Gastrocnemius medialis (tissue), 4 donors: ENCODE results near the gene GNB1.

Experiments
- POLR2A ChIP-seq, 2 donors: fragments of 450-650 bp; IDR thresholded peaks; one replicate each; pipeline ENCODE4 v1.6.1; 2017; ENCODE audit warnings: antibody characterized with exemption in 2 of 2, mild to moderate bottlenecking in 2 of 2, moderate library complexity in 2 of 2
- TF ChIP-seq, protein P1 (sequence below), 5 experiments: fragments of 450-650 bp in 3 of 5; fragments of 200-600 bp in 2 of 5; sonication (generic) in 2 of 5; IDR thresholded peaks in 4 of 5; conservative IDR thresholded peaks in 1 of 5; 1 replicate in 4 of 5; 2 replicates in 1 of 5; pipeline ENCODE4 v1.5.1; 2016 to 2019; ENCODE audit warnings: antibody characterized with exemption in 5 of 5, mild to moderate bottlenecking in 3 of 5, moderate library complexity in 3 of 5

GRCh38 chr1:1898246-1898933, 7.5 kb upstream of the GNB1 start:
- TF ChIP-seq, protein P1, sequence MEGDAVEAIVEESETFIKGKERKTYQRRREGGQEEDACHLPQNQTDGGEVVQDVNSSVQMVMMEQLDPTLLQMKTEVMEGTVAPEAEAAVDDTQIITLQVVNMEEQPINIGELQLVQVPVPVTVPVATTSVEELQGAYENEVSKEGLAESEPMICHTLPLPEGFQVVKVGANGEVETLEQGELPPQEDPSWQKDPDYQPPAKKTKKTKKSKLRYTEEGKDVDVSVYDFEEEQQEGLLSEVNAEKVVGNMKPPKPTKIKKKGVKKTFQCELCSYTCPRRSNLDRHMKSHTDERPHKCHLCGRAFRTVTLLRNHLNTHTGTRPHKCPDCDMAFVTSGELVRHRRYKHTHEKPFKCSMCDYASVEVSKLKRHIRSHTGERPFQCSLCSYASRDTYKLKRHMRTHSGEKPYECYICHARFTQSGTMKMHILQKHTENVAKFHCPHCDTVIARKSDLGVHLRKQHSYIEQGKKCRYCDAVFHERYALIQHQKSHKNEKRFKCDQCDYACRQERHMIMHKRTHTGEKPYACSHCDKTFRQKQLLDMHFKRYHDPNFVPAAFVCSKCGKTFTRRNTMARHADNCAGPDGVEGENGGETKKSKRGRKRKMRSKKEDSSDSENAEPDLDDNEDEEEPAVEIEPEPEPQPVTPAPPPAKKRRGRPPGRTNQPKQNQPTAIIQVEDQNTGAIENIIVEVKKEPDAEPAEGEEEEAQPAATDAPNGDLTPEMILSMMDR (IDR thresholded peaks at IDR 0.05 in 4 of 5, conservative IDR thresholded peaks at IDR 0.05 in 1 of 5), result no peak
- TF ChIP-seq POLR2A (IDR thresholded peaks at IDR 0.05), result no peak
